ENCODE data around the gene LRIT2. TPM values are rescaled to one million over a fixed set of nuclear protein-coding genes. Genes with fewer than 3 reads are reported as not detected.
"Not testable (repeated sequence)": the region's sequence is repeated elsewhere in the genome, so short reads cannot be mapped to it uniquely, and the experiment has no call there.

LRIT2 gene
- total RNA-seq, 1 experiment from 2014 or later = not detected

- Histone ChIP-seq H2AFZ (ENCODE audit: low read length) (no peak within 1 kb of the TSS), H3F3A (ENCODE audit: low read length, unreplicated experiment) (no peaks in the 10 kb centered on the region), H3K27me3 (ENCODE audit: low read length) (0 out of 2 replicates have a peak, but pooled peaks cover 8% of the 10 kb centered on the region), H3K79me2 (ENCODE audit: low read length) (no peaks in the 10 kb centered on the region), H3K27ac (ENCODE audit: low read length) (no peak within 1 kb of the TSS), H4K20me1 (ENCODE audit: low read length) (no peaks in the 10 kb centered on the region), H3K4me3 (ENCODE audit: low read length) (no peak within 1 kb of the TSS), H3K36me3 (ENCODE audit: low read depth, low read length) (no peaks in the 10 kb centered on the region), H3K4me1 (ENCODE audit: insufficient read depth, low read length) (no peaks in the 10 kb centered on the region), H3K4me2 (ENCODE audit: low read length) (no peak within 1 kb of the TSS), H3K9ac (ENCODE audit: low read length) (no peak within 1 kb of the TSS), H3K9me3 (ENCODE audit: low read length) (no peaks in the 10 kb centered on the region), H3K9me2 (replicated peaks; ENCODE audit: low read length) (no peaks in the 10 kb centered on the region)
- ChIA-PET POLR2A (ENCODE audit: unreplicated experiment) (no interaction called here), CTCF (no interaction called here)
- intact Hi-C loops (cut with micrococcal nuclease) = no loop called here
- DNase-seq = no peak
- TF ChIP-seq CTCF (conservative IDR thresholded peaks at IDR 0.05; ENCODE audit: low read depth, low read length) (no peak), EZH2phosphoT487 (IDR thresholded peaks at IDR 0.05; ENCODE audit: borderline replicate concordance, low read length) (no peak), EZH2 (IDR thresholded peaks at IDR 0.05; ENCODE audit: low read length, unreplicated experiment) (no peak)
- BruUV-seq (replicated peaks) = no TSS peak
- no peak for ATAC-seq
Observed at GRCh38 chr10:84173501-84173929, 51.8 kb downstream of the LRIT2 start, which contains the start of gene GPR15LG. Gene GPR15LG (plus strand): TSS chr10:84173801. CDS start chr10:84173852, 51 bp downstream.

GRCh38 chr10:84172467-84173356 is 52.6 kb downstream of the LRIT2 start:
- H3K9me2 ChIP-seq (replicated peaks; ENCODE audit: low read length) = no peaks in the 10 kb centered on the region
- H3K27me3 ChIP-seq (ENCODE audit: low read length) = 0 out of 2 replicates have a peak, but pooled peaks cover 8% of the 10 kb centered on the region
- H3K9me3 ChIP-seq (ENCODE audit: low read length) = no peaks in the 10 kb centered on the region
- H3K4me3 ChIP-seq (ENCODE audit: low read length) = no peak overlapping the region
- ChIA-PET CTCF (no interaction called here), POLR2A (ENCODE audit: unreplicated experiment) (no interaction called here)
- H3K79me2 ChIP-seq (ENCODE audit: low read length) = no peaks in the 10 kb centered on the region
- ATAC-seq (no peak), DNase-seq (no peak)
- no peaks in the 10 kb centered on the region for H3K4me1 ChIP-seq (ENCODE audit: insufficient read depth, low read length)
- H3K9ac ChIP-seq (ENCODE audit: low read length) = no peak overlapping the region
- no peak for TF ChIP-seq EZH2 (IDR thresholded peaks at IDR 0.05; ENCODE audit: low read length, unreplicated experiment)
- intact Hi-C loops (cut with micrococcal nuclease) = no loop called here
- no TSS peak for BruUV-seq (replicated peaks)
- H4K20me1 ChIP-seq (ENCODE audit: low read length) = no peaks in the 10 kb centered on the region
- H3K27ac ChIP-seq (ENCODE audit: low read length) = no peak overlapping the region
- no peak overlapping the region for H3K4me2 ChIP-seq (ENCODE audit: low read length)
- no peaks in the 10 kb centered on the region for H3F3A ChIP-seq (ENCODE audit: low read length, unreplicated experiment)
- H3K36me3 ChIP-seq (ENCODE audit: low read depth, low read length) = no peaks in the 10 kb centered on the region
- no peak overlapping the region for H2AFZ ChIP-seq (ENCODE audit: low read length)

GRCh38 chr10:84171700-84172466 is 53.5 kb downstream of the LRIT2 start:
- H3K4me1 ChIP-seq (ENCODE audit: insufficient read depth, low read length); intact Hi-C loops (cut with micrococcal nuclease); H3K27me3 ChIP-seq (ENCODE audit: low read length); H2AFZ ChIP-seq (ENCODE audit: low read length); CTCF ChIA-PET; BruUV-seq (replicated peaks); H3K4me3 ChIP-seq (ENCODE audit: low read length); H3K79me2 ChIP-seq (ENCODE audit: low read length); H4K20me1 ChIP-seq (ENCODE audit: low read length); POLR2A ChIA-PET (ENCODE audit: unreplicated experiment); H3K27ac ChIP-seq (ENCODE audit: low read length); DNase-seq; H3K9ac ChIP-seq (ENCODE audit: low read length); H3F3A ChIP-seq (ENCODE audit: low read length, unreplicated experiment); ATAC-seq; H3K9me2 ChIP-seq (replicated peaks; ENCODE audit: low read length); H3K9me3 ChIP-seq (ENCODE audit: low read length); H3K4me2 ChIP-seq (ENCODE audit: low read length); H3K36me3 ChIP-seq (ENCODE audit: low read depth, low read length): not testable (repeated sequence)

- H3K27ac ChIP-seq (ENCODE audit: low read length); H3K79me2 ChIP-seq (ENCODE audit: low read length); POLR2A ChIA-PET (ENCODE audit: unreplicated experiment); intact Hi-C loops (cut with micrococcal nuclease); H4K20me1 ChIP-seq (ENCODE audit: low read length); H3K9ac ChIP-seq (ENCODE audit: low read length); H3K4me1 ChIP-seq (ENCODE audit: insufficient read depth, low read length); DNase-seq; H3K36me3 ChIP-seq (ENCODE audit: low read depth, low read length); H2AFZ ChIP-seq (ENCODE audit: low read length); H3K9me3 ChIP-seq (ENCODE audit: low read length); H3K9me2 ChIP-seq (replicated peaks; ENCODE audit: low read length); BruUV-seq (replicated peaks); H3K4me3 ChIP-seq (ENCODE audit: low read length); ATAC-seq; H3K27me3 ChIP-seq (ENCODE audit: low read length); H3F3A ChIP-seq (ENCODE audit: low read length, unreplicated experiment); H3K4me2 ChIP-seq (ENCODE audit: low read length); CTCF ChIA-PET: not testable (repeated sequence)
Observed at GRCh38 chr10:84171237-84171636, 54.1 kb downstream of the LRIT2 start.

Data from PC-3 (cell line).